Measurements from ENCODE around the gene AGXT2.
"Not testable (repeated sequence)": the region's sequence is repeated elsewhere in the genome, so short reads cannot be mapped to it uniquely, and the experiment has no call there.

Gene AGXT2

GRCh38 chr5:35052838-35053237 lies 5.1 kb upstream of the AGXT2 start:
- no peak for DNase-seq (ENCODE audit: low spot score)

GRCh38 chr5:35050541-35051126 lies 2.9 kb upstream of the AGXT2 start:
- no peak for DNase-seq (ENCODE audit: low spot score)

GRCh38 chr5:35048910-35049309 lies 1.2 kb upstream of the AGXT2 start:
- DNase-seq (ENCODE audit: low spot score): no peak

GRCh38 chr5:35046774-35047173 lies 975 bp downstream of the AGXT2 start:
- DNase-seq (ENCODE audit: low spot score): no peak

GRCh38 chr5:35045280-35045679 lies 2.5 kb downstream of the AGXT2 start:
- no peak for DNase-seq (ENCODE audit: low spot score)

- DNase-seq (ENCODE audit: low spot score): no peak
Measured at GRCh38 chr5:35044649-35045048, 3.1 kb downstream of the AGXT2 start.

GRCh38 chr5:35042781-35043180 lies 5.0 kb downstream of the AGXT2 start:
- DNase-seq (ENCODE audit: low spot score): no peak

- DNase-seq (ENCODE audit: low spot score): no peak
Measured at GRCh38 chr5:35041261-35041660, 6.5 kb downstream of the AGXT2 start.

GRCh38 chr5:35038891-35039290 lies 8.9 kb downstream of the AGXT2 start:
- DNase-seq (ENCODE audit: low spot score): no peak

- DNase-seq (ENCODE audit: low spot score): no peak
Measured at GRCh38 chr5:35036536-35036935, 11.2 kb downstream of the AGXT2 start.

GRCh38 chr5:35035929-35036328 lies 11.8 kb downstream of the AGXT2 start:
- DNase-seq (ENCODE audit: low spot score): not testable (repeated sequence)

- no peak for DNase-seq (ENCODE audit: low spot score)
Measured at GRCh38 chr5:35035271-35035670, 12.5 kb downstream of the AGXT2 start.

- DNase-seq (ENCODE audit: low spot score): no peak
Measured at GRCh38 chr5:35032356-35032755, 15.4 kb downstream of the AGXT2 start.

GRCh38 chr5:35031276-35031675 lies 16.5 kb downstream of the AGXT2 start:
- DNase-seq (ENCODE audit: low spot score): no peak

- DNase-seq (ENCODE audit: low spot score): no peak
Measured at GRCh38 chr5:35030426-35031100, 17.2 kb downstream of the AGXT2 start.

- no peak for DNase-seq (ENCODE audit: low spot score)
Measured at GRCh38 chr5:35029333-35029732, 18.4 kb downstream of the AGXT2 start.

- DNase-seq (ENCODE audit: low spot score): no peak
Measured at GRCh38 chr5:35026941-35027340, 20.8 kb downstream of the AGXT2 start.

- DNase-seq (ENCODE audit: low spot score): no peak
Measured at GRCh38 chr5:35026280-35026840, 21.4 kb downstream of the AGXT2 start.

GRCh38 chr5:35024911-35025510 lies 22.7 kb downstream of the AGXT2 start:
- no peak for DNase-seq (ENCODE audit: low spot score)

- no peak for DNase-seq (ENCODE audit: low spot score)
Measured at GRCh38 chr5:35023391-35024178, 24.2 kb downstream of the AGXT2 start.

GRCh38 chr5:35016174-35017051 lies 31.3 kb downstream of the AGXT2 start:
- no peak for DNase-seq (ENCODE audit: low spot score)

All from SK-N-DZ (cell line).